B cell (primary cell): ENCODE data around the gene C9orf40.

Source experiments
- EZH2 ChIP-seq: IDR thresholded peaks from 2 replicates; pipeline ENCODE4 v1.6.1; 2012; ENCODE audit warnings: borderline replicate concordance, low read depth, mild to moderate bottlenecking, moderate library complexity, low read length; ENCODE audit not compliant: insufficient read depth, poor library complexity, severe bottlenecking
- TF ChIP-seq, protein P1 (sequence below): fragments of 200-600 bp; IDR thresholded peaks from one replicate; pipeline ENCODE4 v1.8.0; 2022; ENCODE audit warnings: antibody characterized with exemption, mild to moderate bottlenecking

DNA sequence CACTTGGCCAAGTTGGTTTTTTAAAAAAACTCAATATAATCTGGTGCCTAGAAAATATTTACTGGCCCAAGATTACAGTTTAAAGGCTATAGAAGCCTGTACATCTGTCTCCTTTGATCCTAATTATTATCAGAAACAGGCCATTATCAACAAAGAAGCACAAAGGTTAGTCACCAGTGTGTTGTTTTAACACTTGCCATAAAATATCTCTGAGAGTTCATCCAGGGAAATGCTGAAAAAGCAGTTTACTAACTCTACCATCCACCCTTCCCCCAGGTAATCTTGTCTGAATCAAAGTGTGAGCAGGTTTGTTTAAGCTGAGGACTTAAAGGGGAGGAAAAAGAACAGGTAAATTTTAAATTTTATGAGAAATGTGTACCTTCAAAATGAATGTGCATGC, 51.7 kb downstream of the C9orf40 start:
- TF ChIP-seq EZH2: no peak
- TF ChIP-seq, protein P1, sequence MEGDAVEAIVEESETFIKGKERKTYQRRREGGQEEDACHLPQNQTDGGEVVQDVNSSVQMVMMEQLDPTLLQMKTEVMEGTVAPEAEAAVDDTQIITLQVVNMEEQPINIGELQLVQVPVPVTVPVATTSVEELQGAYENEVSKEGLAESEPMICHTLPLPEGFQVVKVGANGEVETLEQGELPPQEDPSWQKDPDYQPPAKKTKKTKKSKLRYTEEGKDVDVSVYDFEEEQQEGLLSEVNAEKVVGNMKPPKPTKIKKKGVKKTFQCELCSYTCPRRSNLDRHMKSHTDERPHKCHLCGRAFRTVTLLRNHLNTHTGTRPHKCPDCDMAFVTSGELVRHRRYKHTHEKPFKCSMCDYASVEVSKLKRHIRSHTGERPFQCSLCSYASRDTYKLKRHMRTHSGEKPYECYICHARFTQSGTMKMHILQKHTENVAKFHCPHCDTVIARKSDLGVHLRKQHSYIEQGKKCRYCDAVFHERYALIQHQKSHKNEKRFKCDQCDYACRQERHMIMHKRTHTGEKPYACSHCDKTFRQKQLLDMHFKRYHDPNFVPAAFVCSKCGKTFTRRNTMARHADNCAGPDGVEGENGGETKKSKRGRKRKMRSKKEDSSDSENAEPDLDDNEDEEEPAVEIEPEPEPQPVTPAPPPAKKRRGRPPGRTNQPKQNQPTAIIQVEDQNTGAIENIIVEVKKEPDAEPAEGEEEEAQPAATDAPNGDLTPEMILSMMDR: no peak
